Ishikawa (cell line): ENCODE results near the gene TSR1.

Experiments used
- CEBPB ChIP-seq: IDR thresholded peaks from 2 replicates; pipeline ENCODE4 v1.6.1; 2012
- CREB1 ChIP-seq: IDR thresholded peaks from 2 replicates; pipeline ENCODE4 v1.6.1; 2012; ENCODE audit warnings: low read depth
- EGR1 ChIP-seq: IDR thresholded peaks from 2 replicates; pipeline ENCODE4 v1.6.1; 2012
- EP300 ChIP-seq: IDR thresholded peaks from 2 replicates; pipeline ENCODE4 v1.6.1; 2012; ENCODE audit warnings: borderline replicate concordance
- MAX ChIP-seq: IDR thresholded peaks from 2 replicates; pipeline ENCODE4 v1.6.1; 2012
- RAD21 ChIP-seq: IDR thresholded peaks from 2 replicates; pipeline ENCODE4 v1.6.1; 2012; ENCODE audit warnings: low read depth
- TAF1 ChIP-seq: IDR thresholded peaks from 2 replicates; pipeline ENCODE4 v1.6.1; 2012; ENCODE audit warnings: low read depth, mild to moderate bottlenecking
- TCF12 ChIP-seq: IDR thresholded peaks from 2 replicates; pipeline ENCODE4 v1.6.1; 2012; ENCODE audit warnings: low read depth
- YY1 ChIP-seq: IDR thresholded peaks from 2 replicates; pipeline ENCODE4 v1.6.1; 2012; ENCODE audit warnings: low read depth

GRCh38 chr17:2357237-2357636 is 21.0 kb upstream of the TSR1 start:
- no peak for TF ChIP-seq TCF12
- no peak for TF ChIP-seq TAF1
- TF ChIP-seq CREB1, result no peak
- TF ChIP-seq MAX, result no peak
- no peak for TF ChIP-seq EGR1
- no peak for TF ChIP-seq RAD21
- TF ChIP-seq EP300, result no peak
- no peak for TF ChIP-seq CEBPB
- no peak for TF ChIP-seq YY1
